DOHH2 (cell line): ENCODE data around the gene FBXL13.
"Not testable (repeated sequence)": the region's sequence is repeated elsewhere in the genome, so short reads cannot be mapped to it uniquely, and the experiment has no call there.

Source experiments
- H3F3A ChIP-seq: fragments of 200-600 bp; sonication (generic), shearing (Covaris generic); 2 replicates; pipeline ENCODE4 v1.6.0; 2016; ENCODE audit warnings: antibody characterized with exemption, mild to moderate bottlenecking; ENCODE audit not compliant: control insufficient read depth, insufficient read depth
- H3K27ac ChIP-seq: fragments of 200-600 bp; sonication (generic); 2 replicates; pipeline ENCODE4 v1.5.1; 2014; ENCODE audit warnings: low read depth, mild to moderate bottlenecking, low read length, moderate library complexity
- H3K27me3 ChIP-seq: fragments of 200-600 bp; sonication (generic); 2 replicates; pipeline ENCODE4 v1.6.1; 2014; ENCODE audit warnings: mild to moderate bottlenecking, low read length, mixed read lengths; ENCODE audit not compliant: control insufficient read depth
- H3K36me3 ChIP-seq: fragments of 200-600 bp; sonication (generic); 2 replicates; pipeline ENCODE4 v1.6.1; 2014; ENCODE audit warnings: mild to moderate bottlenecking, low read length, moderate library complexity, mixed read lengths; ENCODE audit not compliant: control insufficient read depth
- H3K4me1 ChIP-seq: fragments of 200-600 bp; sonication (generic); 2 replicates; pipeline ENCODE4 v1.6.1; 2014; ENCODE audit warnings: mild to moderate bottlenecking, low read length, mixed read lengths; ENCODE audit not compliant: control insufficient read depth
- H3K4me2 ChIP-seq: fragments of 200-600 bp; sonication (generic); 2 replicates; pipeline ENCODE4 v1.6.0; 2014; ENCODE audit warnings: mild to moderate bottlenecking, low read length, moderate library complexity
- H3K4me3 ChIP-seq: fragments of 200-600 bp; sonication (generic); 2 replicates; pipeline ENCODE4 v1.5.1; 2014; ENCODE audit warnings: mild to moderate bottlenecking, low read length, mixed read lengths
- H3K79me2 ChIP-seq: fragments of 200-600 bp; sonication (generic); 2 replicates; pipeline ENCODE4 v1.6.1; 2014; ENCODE audit warnings: mild to moderate bottlenecking, low read length, mixed read lengths; ENCODE audit not compliant: control insufficient read depth
- H3K9me2 ChIP-seq: fragments of 200-600 bp; sonication (generic); replicated peaks from 2 replicates; pipeline ENCODE4 v1.6.1; 2014; ENCODE audit warnings: mild to moderate bottlenecking, low read length, mixed read lengths; ENCODE audit not compliant: control insufficient read depth
- H3K9me3 ChIP-seq: fragments of 200-600 bp; sonication (generic); 2 replicates; pipeline ENCODE4 v1.6.1; 2014; ENCODE audit warnings: antibody characterized with exemption, low read length, mixed read lengths; ENCODE audit not compliant: control insufficient read depth, insufficient read depth
- H4K20me1 ChIP-seq: fragments of 200-600 bp; sonication (generic); 2 replicates; pipeline ENCODE4 v1.6.0; 2014; ENCODE audit warnings: low read depth, mild to moderate bottlenecking, antibody characterized with exemption, low read length, moderate library complexity; ENCODE audit not compliant: control insufficient read depth, insufficient read depth
- CTCF ChIP-seq: fragments of 200-600 bp; sonication (generic); IDR thresholded peaks from one replicate; pipeline ENCODE4 v1.5.1; 2014; ENCODE audit warnings: antibody characterized with exemption, mild to moderate bottlenecking, low read depth, low read length; ENCODE audit not compliant: poor library complexity, severe bottlenecking
- EZH2phosphoT487 ChIP-seq: fragments of 200-600 bp; sonication (generic); IDR thresholded peaks from 2 replicates; pipeline ENCODE4 v1.6.1; 2017; ENCODE audit warnings: borderline replicate concordance, mild to moderate bottlenecking, antibody characterized with exemption, low read length, moderate library complexity, mixed read lengths

FBXL13 gene

GRCh38 chr7:103097041-103097440 is 22.4 kb upstream of the FBXL13 start:
- H3K27ac ChIP-seq, result no peak overlapping the region
- H3K79me2 ChIP-seq, result no peaks in the 10 kb centered on the region
- no peak for TF ChIP-seq EZH2phosphoT487
- TF ChIP-seq CTCF, result no peak
- H3F3A ChIP-seq, result peaks cover 17% of the 10 kb centered on the region
- no peak overlapping the region for H3K4me3 ChIP-seq
- H4K20me1 ChIP-seq, result no peaks in the 10 kb centered on the region
- no peak overlapping the region for H3K4me2 ChIP-seq
- no peaks in the 10 kb centered on the region for H3K27me3 ChIP-seq
- no peaks in the 10 kb centered on the region for H3K9me2 ChIP-seq
- no peaks in the 10 kb centered on the region for H3K9me3 ChIP-seq
- H3K4me1 ChIP-seq, result no peaks in the 10 kb centered on the region
- H3K36me3 ChIP-seq, result peaks cover 70% of the 10 kb centered on the region

GRCh38 chr7:103095558-103095957 is 21.0 kb upstream of the FBXL13 start:
- H4K20me1 ChIP-seq, result not testable (repeated sequence)

GRCh38 chr7:103094102-103094501 is 19.5 kb upstream of the FBXL13 start:
- Histone ChIP-seq H3K27me3 (no peaks in the 10 kb centered on the region), H3K27ac (no peak overlapping the region), H3K9me3 (no peaks in the 10 kb centered on the region), H3K9me2 (no peaks in the 10 kb centered on the region), H3K4me1 (no peaks in the 10 kb centered on the region), H3K79me2 (no peaks in the 10 kb centered on the region), H3F3A (peaks cover 10% of the 10 kb centered on the region; the same call in 1 of the 2 replicates), H3K4me2 (no peak overlapping the region), H3K4me3 (no peak overlapping the region), H4K20me1 (no peaks in the 10 kb centered on the region), H3K36me3 (peaks cover 61% of the 10 kb centered on the region)
- TF ChIP-seq CTCF (peak; percentile 32), EZH2phosphoT487 (no peak)

More at GRCh38 chr7:103095558-103095957, 21.0 kb upstream of the FBXL13 start:
- Histone ChIP-seq H3F3A (peaks cover 10% of the 10 kb centered on the region), H3K36me3 (peaks cover 61% of the 10 kb centered on the region)
- H3K9me3 ChIP-seq, H3K4me3 ChIP-seq, H3K4me1 ChIP-seq, H3K4me2 ChIP-seq, H3K79me2 ChIP-seq, H3K27ac ChIP-seq, H3K9me2 ChIP-seq, H3K27me3 ChIP-seq: not testable (repeated sequence)

- no peak overlapping the region for H3K4me2 ChIP-seq
- H3K79me2 ChIP-seq, result no peaks in the 10 kb centered on the region
- H3F3A ChIP-seq, result peaks cover 10% of the 10 kb centered on the region; the same call in 1 of the 2 replicates
- no peaks in the 10 kb centered on the region for H3K9me3 ChIP-seq
- no peaks in the 10 kb centered on the region for H3K9me2 ChIP-seq
- H3K4me1 ChIP-seq, result no peaks in the 10 kb centered on the region
- no peaks in the 10 kb centered on the region for H4K20me1 ChIP-seq
- no peak overlapping the region for H3K4me3 ChIP-seq
- no peak for TF ChIP-seq CTCF
- no peaks in the 10 kb centered on the region for H3K27me3 ChIP-seq
- peaks cover 67% of the 10 kb centered on the region for H3K36me3 ChIP-seq
- no peak overlapping the region for H3K27ac ChIP-seq
Measured at GRCh38 chr7:103093429-103093828, 18.8 kb upstream of the FBXL13 start.

- not testable (repeated sequence) for H3K4me2 ChIP-seq, H3K4me3 ChIP-seq, H3K9me2 ChIP-seq, H3K4me1 ChIP-seq, H3K9me3 ChIP-seq, H3F3A ChIP-seq, H4K20me1 ChIP-seq, H3K27ac ChIP-seq, H3K79me2 ChIP-seq, H3K27me3 ChIP-seq
- peaks cover 72% of the 10 kb centered on the region for H3K36me3 ChIP-seq
Measured at GRCh38 chr7:103092321-103092720, 17.7 kb upstream of the FBXL13 start.
